OCI-LY3 (cell line): ENCODE measurements around the gene KRTCAP2.

Experiments
- EZH2phosphoT487 ChIP-seq: fragments of 200-600 bp; shearing (Covaris generic); IDR thresholded peaks from 2 replicates; pipeline ENCODE4 v1.6.1; 2018; ENCODE audit warnings: antibody characterized with exemption, mixed run types, low read depth
- TF ChIP-seq, protein P1 (sequence below): fragments of 200-600, 300-600 bp; sonication (generic); IDR thresholded peaks from 2 replicates; pipeline ENCODE4 v1.5.1; 2014; ENCODE audit warnings: antibody characterized with exemption, low read length, low read depth

- TF ChIP-seq, protein P1, sequence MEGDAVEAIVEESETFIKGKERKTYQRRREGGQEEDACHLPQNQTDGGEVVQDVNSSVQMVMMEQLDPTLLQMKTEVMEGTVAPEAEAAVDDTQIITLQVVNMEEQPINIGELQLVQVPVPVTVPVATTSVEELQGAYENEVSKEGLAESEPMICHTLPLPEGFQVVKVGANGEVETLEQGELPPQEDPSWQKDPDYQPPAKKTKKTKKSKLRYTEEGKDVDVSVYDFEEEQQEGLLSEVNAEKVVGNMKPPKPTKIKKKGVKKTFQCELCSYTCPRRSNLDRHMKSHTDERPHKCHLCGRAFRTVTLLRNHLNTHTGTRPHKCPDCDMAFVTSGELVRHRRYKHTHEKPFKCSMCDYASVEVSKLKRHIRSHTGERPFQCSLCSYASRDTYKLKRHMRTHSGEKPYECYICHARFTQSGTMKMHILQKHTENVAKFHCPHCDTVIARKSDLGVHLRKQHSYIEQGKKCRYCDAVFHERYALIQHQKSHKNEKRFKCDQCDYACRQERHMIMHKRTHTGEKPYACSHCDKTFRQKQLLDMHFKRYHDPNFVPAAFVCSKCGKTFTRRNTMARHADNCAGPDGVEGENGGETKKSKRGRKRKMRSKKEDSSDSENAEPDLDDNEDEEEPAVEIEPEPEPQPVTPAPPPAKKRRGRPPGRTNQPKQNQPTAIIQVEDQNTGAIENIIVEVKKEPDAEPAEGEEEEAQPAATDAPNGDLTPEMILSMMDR: no peak
- TF ChIP-seq EZH2phosphoT487: no peak
Measured at GRCh38 chr1:155205969-155206593, 33.0 kb upstream of the KRTCAP2 start.
